HL-60/S4 treated with phorbol 12-myristate 13-acetate at 8.2 ng/mL for 4 days and 3 days (cell line): ENCODE measurements around the gene MUC5B.
"Not testable (repeated sequence)": the region's sequence is repeated elsewhere in the genome, so short reads cannot be mapped to it uniquely, and the experiment has no call there.

ENCODE experiments used
- in situ Hi-C: fragments of 300-500 bp; cut with MboI; formaldehyde crosslinking; loops from 2 replicates; pipeline ENCODE4 v1.15.0; 2022; ENCODE audit warnings: low sequenced_read_pairs

The MUC5B gene

DNA sequence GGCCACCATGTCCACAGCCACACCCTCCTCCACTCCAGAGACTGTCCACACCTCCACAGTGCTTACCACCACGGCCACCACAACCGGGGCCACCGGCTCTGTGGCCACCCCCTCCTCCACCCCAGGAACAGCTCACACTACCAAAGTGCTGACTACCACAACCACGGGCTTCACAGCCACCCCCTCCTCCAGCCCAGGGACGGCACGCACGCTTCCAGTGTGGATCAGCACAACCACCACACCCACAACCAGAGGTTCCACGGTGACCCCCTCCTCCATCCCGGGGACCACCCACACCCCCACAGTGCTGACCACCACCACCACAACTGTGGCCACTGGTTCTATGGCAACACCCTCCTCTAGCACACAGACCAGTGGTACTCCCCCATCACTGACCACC lies 21.7 kb downstream of the MUC5B start:
- in situ Hi-C loops = not testable (repeated sequence)

DNA sequence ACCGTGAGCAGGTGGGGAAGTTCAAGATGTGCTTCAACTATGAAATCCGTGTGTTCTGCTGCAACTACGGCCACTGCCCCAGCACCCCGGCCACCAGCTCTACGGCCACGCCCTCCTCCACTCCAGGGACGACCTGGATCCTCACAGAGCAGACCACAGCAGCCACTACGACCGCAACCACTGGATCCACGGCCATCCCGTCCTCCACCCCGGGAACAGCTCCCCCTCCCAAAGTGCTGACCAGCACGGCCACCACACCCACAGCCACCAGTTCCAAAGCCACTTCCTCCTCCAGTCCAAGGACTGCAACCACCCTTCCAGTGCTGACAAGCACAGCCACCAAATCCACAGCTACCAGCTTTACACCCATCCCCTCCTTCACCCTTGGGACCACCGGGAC lies 22.9 kb downstream of the MUC5B start:
- in situ Hi-C loops = not testable (repeated sequence)

DNA sequence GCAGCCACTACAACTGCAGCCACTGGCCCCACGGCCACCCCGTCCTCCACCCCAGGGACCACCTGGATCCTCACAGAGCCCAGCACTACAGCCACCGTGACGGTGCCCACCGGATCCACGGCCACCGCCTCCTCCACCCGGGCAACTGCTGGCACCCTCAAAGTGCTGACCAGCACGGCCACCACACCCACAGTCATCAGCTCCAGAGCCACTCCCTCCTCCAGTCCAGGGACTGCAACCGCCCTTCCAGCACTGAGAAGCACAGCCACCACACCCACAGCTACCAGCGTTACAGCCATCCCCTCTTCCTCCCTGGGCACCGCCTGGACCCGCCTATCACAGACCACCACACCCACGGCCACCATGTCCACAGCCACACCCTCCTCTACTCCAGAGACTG lies 23.4 kb downstream of the MUC5B start:
- in situ Hi-C loops = not testable (repeated sequence)

DNA sequence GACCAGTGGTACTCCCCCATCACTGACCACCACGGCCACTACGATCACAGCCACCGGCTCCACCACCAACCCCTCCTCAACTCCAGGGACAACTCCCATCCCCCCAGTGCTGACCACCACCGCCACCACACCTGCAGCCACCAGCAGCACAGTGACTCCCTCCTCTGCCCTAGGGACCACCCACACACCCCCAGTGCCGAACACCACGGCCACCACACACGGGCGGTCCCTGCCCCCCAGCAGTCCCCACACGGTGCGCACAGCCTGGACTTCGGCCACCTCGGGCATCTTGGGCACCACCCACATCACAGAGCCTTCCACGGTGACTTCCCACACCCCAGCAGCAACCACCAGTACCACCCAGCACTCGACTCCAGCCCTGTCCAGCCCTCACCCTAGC lies 24.2 kb downstream of the MUC5B start:
- in situ Hi-C loops = not testable (repeated sequence)

DNA sequence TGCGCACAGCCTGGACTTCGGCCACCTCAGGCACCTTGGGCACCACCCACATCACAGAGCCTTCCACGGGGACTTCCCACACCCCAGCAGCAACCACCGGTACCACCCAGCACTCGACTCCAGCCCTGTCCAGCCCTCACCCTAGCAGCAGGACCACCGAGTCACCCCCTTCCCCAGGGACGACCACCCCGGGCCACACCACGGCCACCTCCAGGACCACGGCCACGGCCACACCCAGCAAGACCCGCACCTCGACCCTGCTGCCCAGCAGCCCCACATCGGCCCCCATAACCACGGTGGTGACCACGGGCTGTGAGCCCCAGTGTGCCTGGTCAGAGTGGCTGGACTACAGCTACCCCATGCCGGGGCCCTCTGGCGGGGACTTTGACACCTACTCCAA lies 26.1 kb downstream of the MUC5B start:
- in situ Hi-C loops = not testable (repeated sequence)

DNA sequence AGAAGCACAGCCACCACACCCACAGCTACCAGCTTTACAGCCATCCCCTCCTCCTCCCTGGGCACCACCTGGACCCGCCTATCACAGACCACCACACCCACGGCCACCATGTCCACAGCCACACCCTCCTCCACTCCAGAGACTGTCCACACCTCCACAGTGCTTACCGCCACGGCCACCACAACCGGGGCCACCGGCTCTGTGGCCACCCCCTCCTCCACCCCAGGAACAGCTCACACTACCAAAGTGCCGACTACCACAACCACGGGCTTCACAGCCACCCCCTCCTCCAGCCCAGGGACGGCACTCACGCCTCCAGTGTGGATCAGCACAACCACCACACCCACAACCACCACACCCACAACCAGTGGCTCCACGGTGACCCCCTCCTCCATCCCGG lies 27.5 kb downstream of the MUC5B start:
- in situ Hi-C loops = not testable (repeated sequence)

DNA sequence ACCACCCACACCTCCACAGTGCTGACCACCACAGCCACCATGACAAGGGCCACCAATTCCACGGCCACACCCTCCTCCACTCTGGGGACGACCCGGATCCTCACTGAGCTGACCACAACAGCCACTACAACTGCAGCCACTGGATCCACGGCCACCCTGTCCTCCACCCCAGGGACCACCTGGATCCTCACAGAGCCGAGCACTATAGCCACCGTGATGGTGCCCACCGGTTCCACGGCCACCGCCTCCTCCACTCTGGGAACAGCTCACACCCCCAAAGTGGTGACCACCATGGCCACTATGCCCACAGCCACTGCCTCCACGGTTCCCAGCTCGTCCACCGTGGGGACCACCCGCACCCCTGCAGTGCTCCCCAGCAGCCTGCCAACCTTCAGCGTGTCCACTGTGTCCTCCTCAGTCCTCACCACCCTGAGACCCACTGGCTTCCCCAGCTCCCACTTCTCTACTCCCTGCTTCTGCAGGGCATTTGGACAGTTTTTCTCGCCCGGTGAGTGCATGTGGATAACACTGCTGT lies 28.4 kb downstream of the MUC5B start:
- in situ Hi-C loops = no loop called here

DNA sequence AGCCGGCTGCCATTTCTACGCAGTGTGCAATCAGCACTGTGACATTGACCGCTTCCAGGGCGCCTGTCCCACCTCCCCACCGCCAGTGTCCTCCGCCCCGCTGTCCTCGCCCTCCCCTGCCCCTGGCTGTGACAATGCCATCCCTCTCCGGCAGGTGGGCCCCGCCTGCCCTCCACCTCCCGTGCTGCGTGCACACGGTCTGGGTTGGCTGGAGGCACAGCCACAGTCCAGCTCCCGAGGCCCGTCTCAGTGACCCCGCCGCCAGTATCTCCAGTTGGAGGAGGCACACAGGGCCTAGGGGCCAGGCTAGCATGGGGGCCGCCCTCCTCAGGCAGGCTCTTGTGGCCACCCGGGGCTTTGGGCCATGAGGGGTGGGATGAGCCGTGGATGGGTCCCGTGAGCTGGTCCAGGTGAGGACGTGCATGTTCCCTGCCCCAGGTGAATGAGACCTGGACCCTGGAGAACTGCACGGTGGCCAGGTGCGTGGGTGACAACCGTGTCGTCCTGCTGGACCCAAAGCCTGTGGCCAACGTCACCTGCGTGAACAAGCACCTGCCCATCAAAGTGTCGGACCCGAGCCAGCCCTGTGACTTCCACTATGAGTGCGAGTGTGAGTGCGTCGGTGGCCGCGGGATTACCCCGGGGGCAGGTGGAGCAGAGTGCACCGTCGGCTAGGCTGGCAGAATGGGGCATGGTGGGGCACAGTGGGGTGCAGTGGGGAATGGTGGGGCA lies 29.7 kb downstream of the MUC5B start:
- in situ Hi-C loops = no loop called here

DNA sequence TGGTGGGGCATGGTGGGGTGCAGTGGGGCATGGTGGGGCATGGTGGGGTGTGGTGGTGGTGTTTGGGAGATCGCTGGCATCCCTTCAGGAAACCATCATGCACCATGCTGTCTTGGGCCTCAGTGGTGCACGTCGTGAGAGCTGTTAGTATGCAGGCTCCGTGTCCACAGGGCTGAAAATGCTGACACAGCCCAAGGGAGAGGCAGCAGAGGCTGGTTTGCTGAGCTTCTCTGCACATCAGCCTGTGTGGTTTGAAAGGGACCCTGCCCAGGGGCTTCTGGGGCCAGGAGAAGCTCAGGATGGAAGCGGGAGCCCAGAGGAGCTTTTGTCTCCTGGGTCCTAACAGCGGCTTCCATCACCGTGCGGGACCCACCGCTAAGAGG lies 30.2 kb downstream of the MUC5B start:
- in situ Hi-C loops = no loop called here

DNA sequence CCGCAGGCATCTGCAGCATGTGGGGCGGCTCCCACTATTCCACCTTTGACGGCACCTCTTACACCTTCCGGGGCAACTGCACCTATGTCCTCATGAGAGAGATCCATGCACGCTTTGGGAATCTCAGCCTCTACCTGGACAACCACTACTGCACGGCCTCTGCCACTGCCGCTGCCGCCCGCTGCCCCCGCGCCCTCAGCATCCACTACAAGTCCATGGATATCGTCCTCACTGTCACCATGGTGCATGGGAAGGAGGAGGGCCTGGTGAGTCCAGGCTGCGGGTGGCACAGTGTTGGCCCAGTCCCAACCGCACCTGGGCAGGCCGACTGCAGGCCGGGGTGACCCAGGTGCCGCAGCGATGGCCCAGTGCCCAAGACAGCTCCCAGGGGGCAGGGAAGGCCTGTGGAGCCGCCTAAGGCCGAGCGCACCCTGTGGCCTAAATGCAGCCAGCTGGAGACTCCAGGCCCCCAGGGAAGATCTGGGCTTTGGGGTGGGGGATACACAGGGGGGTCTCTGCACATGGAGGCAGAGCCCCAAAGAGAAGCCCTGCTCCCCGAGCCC lies 31.3 kb downstream of the MUC5B start:
- in situ Hi-C loops = no loop called here

DNA sequence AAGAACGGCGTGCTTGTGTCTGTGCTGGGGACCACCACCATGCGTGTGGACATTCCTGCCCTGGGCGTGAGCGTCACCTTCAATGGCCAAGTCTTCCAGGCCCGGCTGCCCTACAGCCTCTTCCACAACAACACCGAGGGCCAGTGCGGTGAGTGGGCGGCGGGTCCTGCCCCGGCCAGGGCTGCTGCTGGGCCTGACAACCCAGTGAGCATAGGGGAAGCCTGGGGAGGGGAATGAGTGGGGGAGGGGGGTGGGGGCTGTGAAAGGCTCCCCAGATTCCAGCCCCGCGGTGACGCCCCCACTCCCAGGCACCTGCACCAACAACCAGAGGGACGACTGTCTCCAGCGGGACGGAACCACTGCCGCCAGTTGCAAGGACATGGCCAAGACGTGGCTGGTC lies 31.9 kb downstream of the MUC5B start:
- in situ Hi-C loops = no loop called here

DNA sequence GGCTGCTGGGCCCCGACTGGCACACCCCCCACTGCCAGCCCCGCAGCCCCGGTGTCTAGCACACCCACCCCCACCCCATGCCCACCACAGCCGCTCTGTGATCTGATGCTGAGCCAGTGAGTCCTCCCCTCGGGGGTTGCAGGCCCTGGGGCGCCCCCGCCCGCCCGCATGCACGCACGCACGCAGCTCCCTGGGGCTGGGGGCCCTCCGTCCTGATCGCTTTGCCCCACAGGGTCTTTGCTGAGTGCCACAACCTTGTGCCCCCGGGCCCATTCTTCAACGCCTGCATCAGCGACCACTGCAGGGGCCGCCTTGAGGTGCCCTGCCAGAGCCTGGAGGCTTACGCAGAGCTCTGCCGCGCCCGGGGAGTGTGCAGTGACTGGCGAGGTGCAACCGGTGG lies 32.3 kb downstream of the MUC5B start:
- in situ Hi-C loops = no loop called here

DNA sequence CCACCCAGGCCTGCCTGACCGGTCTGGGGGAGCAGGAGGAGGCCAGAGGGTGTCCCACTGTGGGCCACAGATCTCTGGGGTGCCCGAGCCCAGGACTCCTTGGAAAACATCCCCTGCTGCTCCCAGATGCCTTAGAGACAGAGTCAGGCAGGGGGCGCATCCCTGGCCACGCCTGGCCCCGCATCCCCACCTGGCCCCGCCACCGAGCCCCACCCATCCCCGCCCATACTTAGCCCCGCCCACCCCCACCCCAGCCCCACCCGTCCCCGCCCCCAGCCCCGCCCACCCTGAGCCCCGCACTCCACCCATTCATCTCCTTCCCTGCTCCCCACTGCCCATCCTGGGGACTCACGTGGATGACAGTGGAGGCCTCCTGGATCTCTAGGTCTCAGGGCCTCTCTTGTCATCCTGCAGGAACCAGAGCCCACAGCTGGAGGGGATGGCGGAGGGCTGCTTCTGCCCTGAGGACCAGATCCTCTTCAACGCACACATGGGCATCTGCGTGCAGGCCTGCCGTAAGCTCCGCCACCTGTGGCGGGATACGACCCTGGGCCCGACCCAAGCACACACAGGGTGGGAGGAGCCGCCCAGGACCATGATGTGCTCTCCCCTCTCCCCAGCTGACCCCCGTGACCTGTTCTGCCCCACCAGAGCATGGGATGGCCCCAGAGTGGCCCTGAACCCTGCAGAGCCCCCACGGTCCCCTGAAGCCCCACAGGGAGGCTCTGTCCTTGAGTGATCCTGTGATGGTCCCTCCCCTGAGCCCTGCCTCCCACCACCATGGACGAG lies 33.6 kb downstream of the MUC5B start:
- in situ Hi-C loops = no loop called here

DNA sequence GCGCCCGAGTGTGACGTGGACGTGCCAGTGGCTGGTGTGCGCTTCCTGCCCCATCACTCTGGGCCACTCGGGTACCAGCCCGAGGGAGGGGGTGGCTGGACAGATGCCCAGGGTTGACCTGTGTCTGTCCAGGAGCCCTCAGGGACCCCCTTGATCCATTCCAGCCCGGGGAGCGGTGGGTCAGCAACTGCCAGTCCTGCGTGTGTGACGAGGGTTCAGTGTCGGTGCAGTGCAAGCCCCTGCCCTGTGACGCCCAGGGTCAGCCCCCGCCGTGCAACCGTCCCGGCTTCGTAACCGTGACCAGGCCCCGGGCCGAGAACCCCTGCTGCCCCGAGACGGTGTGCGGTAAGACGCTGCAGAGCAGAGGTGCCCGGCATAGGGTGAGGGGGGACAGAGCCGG lies 34.5 kb downstream of the MUC5B start:
- in situ Hi-C loops = no loop called here

DNA sequence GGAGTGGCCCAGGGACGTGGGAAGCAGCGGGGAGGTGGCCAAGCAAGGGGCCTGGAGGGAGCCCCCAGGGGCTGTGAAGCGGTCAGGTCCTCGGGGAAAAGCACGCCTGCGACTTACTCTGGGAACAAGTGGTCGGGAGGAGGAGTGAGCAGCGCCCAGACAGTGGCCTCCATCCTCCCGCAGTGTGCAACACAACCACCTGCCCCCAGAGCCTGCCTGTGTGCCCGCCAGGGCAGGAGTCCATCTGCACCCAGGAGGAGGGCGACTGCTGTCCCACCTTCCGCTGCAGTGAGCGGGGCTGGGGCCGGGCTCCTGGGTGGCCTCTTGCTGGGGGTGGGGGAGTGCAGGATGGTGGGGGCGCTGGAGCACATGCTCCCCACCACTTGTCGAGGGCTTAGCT lies 35.0 kb downstream of the MUC5B start:
- in situ Hi-C loops = no loop called here

DNA sequence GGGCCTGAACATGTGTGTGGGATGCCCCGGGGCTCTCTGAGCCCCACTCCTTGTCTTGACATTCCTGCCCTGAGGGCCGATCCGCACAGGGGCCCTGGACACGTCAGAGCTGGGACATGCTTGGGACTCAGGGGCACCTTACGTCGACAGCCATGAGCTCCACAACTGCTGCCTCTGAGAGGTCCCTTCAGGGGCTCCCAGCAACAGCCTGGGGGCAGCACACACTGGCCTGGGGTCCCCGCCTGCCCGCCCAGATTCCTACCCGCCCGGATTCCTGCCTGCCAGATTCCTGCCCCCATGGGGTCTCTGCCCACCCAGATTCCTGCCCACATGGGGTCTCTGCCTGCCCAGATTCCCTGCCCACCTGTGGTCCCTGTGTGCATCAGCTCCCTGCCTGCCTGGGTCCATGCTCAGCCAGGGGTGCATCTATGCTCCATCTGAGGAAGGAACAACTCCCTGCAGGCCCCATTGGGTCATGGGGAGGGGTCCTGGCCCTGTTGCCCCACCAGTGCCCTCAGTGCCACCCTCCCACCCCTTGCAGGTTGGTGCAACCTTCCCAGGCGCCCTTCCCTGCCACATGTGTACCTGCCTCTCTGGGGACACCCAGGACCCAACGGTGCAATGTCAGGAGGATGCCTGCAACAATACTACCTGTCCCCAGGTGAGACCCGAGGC lies 35.7 kb downstream of the MUC5B start:
- in situ Hi-C loops = no loop called here

DNA sequence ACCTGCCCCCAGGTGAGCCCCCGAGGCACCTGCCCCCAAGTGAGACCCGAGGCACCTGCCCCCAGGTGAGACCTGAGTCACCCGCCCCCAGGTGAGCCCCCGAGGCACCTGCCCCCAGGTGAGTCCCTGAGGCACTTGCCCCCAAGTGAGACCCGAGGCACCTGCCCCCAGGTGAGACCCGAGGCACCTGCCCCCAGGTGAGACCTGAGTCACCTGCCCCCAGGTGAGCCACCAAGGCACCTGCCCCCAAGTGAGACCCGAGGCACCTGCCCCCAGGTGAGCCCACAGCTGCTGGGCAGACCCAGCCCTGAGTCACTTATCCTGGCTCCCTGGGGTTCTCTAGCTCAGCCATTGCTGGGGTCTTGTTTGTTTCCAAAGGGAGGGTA lies 36.2 kb downstream of the MUC5B start:
- in situ Hi-C loops = no loop called here

DNA sequence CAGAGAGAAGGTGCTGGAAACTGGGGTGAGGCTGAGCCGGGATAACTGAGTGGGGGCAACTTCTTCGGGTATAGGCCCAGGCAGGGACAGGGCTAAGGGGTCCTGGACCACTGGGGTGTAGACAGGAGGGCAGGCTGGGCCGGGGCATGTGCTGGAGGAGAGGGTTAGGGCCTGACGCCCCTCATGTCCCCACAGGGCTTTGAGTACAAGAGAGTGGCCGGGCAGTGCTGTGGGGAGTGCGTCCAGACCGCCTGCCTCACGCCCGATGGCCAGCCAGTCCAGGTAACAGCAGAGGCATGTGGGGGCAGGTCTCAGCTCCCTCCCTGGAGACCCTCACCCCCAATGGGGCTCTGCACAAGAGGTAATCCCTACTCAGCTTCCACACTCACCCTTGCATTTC lies 36.7 kb downstream of the MUC5B start:
- in situ Hi-C loops = no loop called here

DNA sequence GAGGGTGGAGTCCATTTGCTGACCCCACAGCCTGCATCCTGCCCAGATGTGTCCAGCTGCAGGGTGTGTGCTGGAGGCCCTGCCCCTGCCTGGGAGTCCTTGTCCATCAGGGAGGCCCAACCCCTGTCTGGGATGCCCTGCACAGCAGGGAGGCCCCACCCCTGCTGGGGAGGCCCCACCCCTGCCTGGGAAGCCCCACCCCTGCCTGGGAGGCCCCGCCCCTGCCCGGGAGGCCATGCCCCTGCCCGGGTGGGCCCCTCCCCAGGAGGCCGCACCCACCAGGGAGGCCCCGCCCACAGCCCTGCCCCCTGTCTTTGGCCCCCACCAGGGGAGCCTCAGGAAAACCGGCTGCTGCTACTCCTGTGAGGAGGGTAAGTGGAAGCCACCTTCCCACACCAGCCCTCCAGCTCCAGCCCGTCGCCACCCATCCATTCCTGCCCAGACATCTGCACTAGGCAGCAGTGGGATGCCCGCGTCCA lies 37.2 kb downstream of the MUC5B start:
- in situ Hi-C loops = no loop called here

DNA sequence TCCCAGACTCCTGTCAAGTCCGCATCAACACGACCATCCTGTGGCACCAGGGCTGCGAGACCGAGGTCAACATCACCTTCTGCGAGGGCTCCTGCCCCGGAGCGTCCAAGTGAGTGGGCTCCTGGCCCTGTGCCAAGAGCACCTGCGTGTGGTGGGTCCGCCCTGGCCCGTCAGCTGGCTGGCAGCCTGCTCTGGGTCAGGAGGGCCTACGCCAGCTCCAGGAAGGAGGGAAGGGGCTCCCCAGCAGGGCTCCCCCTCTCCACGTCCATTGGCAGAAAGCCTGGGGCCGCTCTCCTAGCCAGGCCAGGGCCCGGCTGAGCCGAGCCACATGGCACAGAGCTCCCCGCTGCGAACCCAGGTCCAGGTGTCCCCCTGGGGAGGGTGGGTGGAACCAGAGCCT lies 37.8 kb downstream of the MUC5B start:
- in situ Hi-C loops = no loop called here
